ENCODE measurements around the gene GMDS. TPM values are rescaled to one million over a fixed set of nuclear protein-coding genes. Genes with fewer than 3 reads are reported as not detected.

The GMDS gene
- total and polyA plus RNA-seq, 2 of the 13 experiments (the other 11 are each of a cell fraction or from before 2014, with no cell fraction given) = 64.4 to 112 TPM

GRCh38 chr6:2245877-2246863 is 765 bp upstream of the GMDS start (continued):
- TF ChIP-seq ISL2 (CRISPR knock-in tag; IDR thresholded peaks at IDR 0.05) = peak; percentile 61; the same call in 1 of the 2 replicates
- TF ChIP-seq ATAD3A (CRISPR knock-in tag; IDR thresholded peaks at IDR 0.05) = no peak
- peak; percentile 53 for TF ChIP-seq PHF5A (CRISPR knock-in tag; IDR thresholded peaks at IDR 0.05; ENCODE audit: low read depth, unreplicated experiment)
- TF ChIP-seq ZBTB4 (CRISPR knock-in tag; IDR thresholded peaks at IDR 0.05; ENCODE audit: borderline replicate concordance) = peak; percentile 28
- no peak for TF ChIP-seq DNMT3B (CRISPR knock-in tag; conservative IDR thresholded peaks at IDR 0.05)
- no peak for TF ChIP-seq KLF15 (CRISPR knock-in tag; IDR thresholded peaks at IDR 0.05; ENCODE audit: borderline replicate concordance)
- TF ChIP-seq ZNF569 (CRISPR knock-in tag; IDR thresholded peaks at IDR 0.05; ENCODE audit: borderline replicate concordance) = no peak
- peak; percentile 68 for TF ChIP-seq ZNF792 (CRISPR knock-in tag; IDR thresholded peaks at IDR 0.05)
- TF ChIP-seq SSRP1 (CRISPR knock-in tag; IDR thresholded peaks at IDR 0.05) = no peak
- peak; percentile 76 for TF ChIP-seq HIVEP1 (CRISPR knock-in tag; IDR thresholded peaks at IDR 0.05)
- TF ChIP-seq MED1 (CRISPR knock-in tag; IDR thresholded peaks at IDR 0.05) = peak; percentile 94
- 0 out of 2 replicates have a peak, but pooled peaks have one; percentile 38 for TF ChIP-seq ZFP91 (CRISPR knock-in tag; IDR thresholded peaks at IDR 0.05; ENCODE audit: borderline replicate concordance)
- TF ChIP-seq ZNF232 (CRISPR knock-in tag; IDR thresholded peaks at IDR 0.05; ENCODE audit: borderline replicate concordance) = peak; percentile 48; the same call in 1 of the 2 replicates
- peak; percentile 59 for TF ChIP-seq NR2F6 (IDR thresholded peaks at IDR 0.05)
- TF ChIP-seq NR2F6 (CRISPR knock-in tag; IDR thresholded peaks at IDR 0.05) = peak; percentile 32; the same call in 1 of the 2 replicates
- no peak for TF ChIP-seq TOE1 (CRISPR knock-in tag; IDR thresholded peaks at IDR 0.05)
- TF ChIP-seq ZNF225 (CRISPR knock-in tag; IDR thresholded peaks at IDR 0.05) = peak; percentile 22; the same call in 1 of the 2 replicates
- TF ChIP-seq ZNF256 (CRISPR knock-in tag; conservative IDR thresholded peaks at IDR 0.05) = 0 out of 2 replicates have a peak, but pooled peaks have one; percentile 77
- TF ChIP-seq PLSCR1 (CRISPR knock-in tag; IDR thresholded peaks at IDR 0.05; ENCODE audit: borderline replicate concordance) = 0 out of 2 replicates have a peak, but pooled peaks have one; percentile 11
- no peak for TF ChIP-seq HNRNPLL (IDR thresholded peaks at IDR 0.05; ENCODE audit: low read depth, low read length, poor library complexity, severe bottlenecking)
- TF ChIP-seq DR1 (CRISPR knock-in tag; IDR thresholded peaks at IDR 0.05) = no peak; the same call in 1 of the 2 replicates
- peak; percentile 23; the same call in 1 of the 2 replicates for TF ChIP-seq ZSCAN9 (CRISPR knock-in tag; IDR thresholded peaks at IDR 0.05; ENCODE audit: borderline replicate concordance)
- no peak for TF ChIP-seq TBX3 (IDR thresholded peaks at IDR 0.05; ENCODE audit: borderline replicate concordance)
- TF ChIP-seq ZFP36L1 (CRISPR knock-in tag; IDR thresholded peaks at IDR 0.05) = no peak
- TF ChIP-seq MTF2 (CRISPR knock-in tag; IDR thresholded peaks at IDR 0.05; ENCODE audit: borderline replicate concordance) = no peak
- TF ChIP-seq IRF2 (CRISPR knock-in tag; IDR thresholded peaks at IDR 0.05) = peak; percentile 81
